GM19043 (cell line): ENCODE results near the gene PRKAR1A.
"Not testable (repeated sequence)": the region's sequence is repeated elsewhere in the genome, so short reads cannot be mapped to it uniquely, and the experiment has no call there.

ENCODE experiments used
- ATAC-seq: cut with Tn5 transposase; IDR thresholded peaks from one replicate; pipeline ENCODE4 v1.9.1; 2021; ENCODE audit warnings: low read depth; ENCODE audit not compliant: unreplicated experiment

PRKAR1A gene

GRCh38 chr17:68573338-68573737 is 61.1 kb downstream of the PRKAR1A start:
- ATAC-seq: no peak

DNA sequence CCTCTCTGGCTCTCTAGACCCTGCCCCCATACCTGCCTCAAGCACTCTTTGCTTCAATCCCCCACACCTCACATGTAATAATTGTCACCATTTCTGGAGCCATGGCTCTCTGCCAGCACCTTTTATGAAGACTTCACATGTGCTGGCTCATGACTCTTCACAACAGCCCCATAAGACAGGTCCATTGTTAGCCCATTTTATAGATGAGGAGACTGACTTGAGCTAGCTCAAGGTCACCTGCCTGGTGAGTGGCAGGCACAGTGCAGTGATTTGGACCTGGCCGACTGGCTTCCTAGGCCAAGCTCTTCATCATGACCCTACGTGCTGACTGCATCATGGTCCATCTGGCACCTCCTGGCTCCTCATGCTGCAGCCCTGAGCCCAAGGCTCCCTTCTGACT is 63.9 kb downstream of the PRKAR1A start:
- no peak for ATAC-seq

- no peak for ATAC-seq
These were observed 64.7 kb downstream of the PRKAR1A start for GRCh38 chr17:68576811-68577496.

GRCh38 chr17:68577497-68577821 is 65.2 kb downstream of the PRKAR1A start:
- ATAC-seq: no peak

GRCh38 chr17:68578236-68578635 is 66.0 kb downstream of the PRKAR1A start:
- ATAC-seq: no peak

- ATAC-seq: no peak
These were observed 67.1 kb downstream of the PRKAR1A start for GRCh38 chr17:68579194-68579927.

- ATAC-seq: no peak
These were observed 68.1 kb downstream of the PRKAR1A start for GRCh38 chr17:68580236-68580770.

GRCh38 chr17:68581863-68582645 is 69.8 kb downstream of the PRKAR1A start:
- no peak for ATAC-seq

DNA sequence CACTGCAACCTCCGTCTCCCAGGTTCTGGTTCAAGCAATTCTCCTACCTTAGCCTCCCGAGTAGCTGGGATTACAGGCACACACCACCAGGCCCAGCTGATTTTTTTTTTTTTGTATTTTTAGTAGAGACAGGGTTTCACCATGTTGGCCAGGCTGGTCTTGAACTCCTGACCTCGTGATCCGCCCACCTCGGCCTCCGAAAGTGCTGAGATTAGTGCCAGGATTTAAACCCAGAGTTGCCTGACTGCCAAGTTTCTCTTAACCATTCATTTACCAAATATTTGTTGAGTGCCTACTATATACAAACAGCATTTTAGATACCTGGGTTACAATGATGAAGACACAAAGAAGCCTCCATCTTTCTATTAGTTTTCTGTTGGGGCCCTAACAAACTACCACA is 70.6 kb downstream of the PRKAR1A start:
- not testable (repeated sequence) for ATAC-seq

DNA sequence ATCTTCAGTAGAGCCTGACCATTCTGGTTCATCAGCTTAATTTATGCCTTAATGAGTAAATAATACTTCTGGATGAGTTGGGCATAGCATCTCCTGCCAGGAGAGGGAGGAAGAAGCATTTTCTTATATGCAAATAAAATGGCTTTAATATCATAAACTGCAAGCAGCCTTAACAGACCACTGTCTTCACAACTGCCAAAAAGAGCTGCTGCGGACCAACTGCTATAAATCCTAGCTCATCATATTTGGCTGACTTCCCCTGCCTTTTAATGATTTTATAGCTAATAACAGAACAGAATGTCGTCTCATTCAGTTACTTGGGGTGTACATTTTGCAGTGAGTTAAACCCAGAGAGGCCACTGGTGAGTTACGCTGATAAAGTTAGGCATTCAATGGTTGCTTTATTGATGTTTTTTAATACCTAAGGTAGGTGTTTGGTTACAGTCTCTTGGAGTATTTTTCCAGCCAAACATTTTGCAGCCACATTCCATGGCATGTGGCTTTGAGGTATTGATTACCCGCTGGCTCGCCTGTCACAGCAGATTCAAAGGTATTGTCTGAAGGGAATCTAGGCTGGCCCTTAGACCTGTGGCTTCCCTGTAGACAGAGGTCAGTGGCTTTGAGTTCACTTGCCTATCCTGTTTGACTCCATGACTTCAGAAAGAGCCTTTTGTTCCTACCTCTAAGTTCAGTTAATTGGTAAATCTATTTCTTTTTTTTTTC is 72.5 kb downstream of the PRKAR1A start:
- ATAC-seq: no peak

DNA sequence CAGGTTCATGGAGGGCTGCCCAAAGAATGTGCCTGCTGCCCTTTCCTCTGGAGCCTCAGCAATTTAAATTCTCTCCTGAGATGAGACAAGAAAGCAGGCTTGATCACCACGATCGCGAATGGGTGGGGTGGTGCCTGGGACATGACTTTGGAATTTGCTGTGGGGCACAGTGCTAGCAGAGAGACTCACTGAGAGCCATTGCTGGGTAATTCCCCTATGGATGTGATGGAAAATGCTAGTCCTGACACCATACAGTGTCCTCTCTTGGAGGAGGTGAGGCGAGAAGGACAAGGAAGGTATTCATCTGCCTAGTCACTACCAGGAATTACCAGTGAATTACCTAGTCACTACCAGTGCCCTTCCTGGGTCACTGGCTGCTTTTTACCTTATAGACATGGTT is 73.4 kb downstream of the PRKAR1A start:
- ATAC-seq: no peak

- no peak for ATAC-seq
These were observed 74.8 kb downstream of the PRKAR1A start for GRCh38 chr17:68587026-68587425.

DNA sequence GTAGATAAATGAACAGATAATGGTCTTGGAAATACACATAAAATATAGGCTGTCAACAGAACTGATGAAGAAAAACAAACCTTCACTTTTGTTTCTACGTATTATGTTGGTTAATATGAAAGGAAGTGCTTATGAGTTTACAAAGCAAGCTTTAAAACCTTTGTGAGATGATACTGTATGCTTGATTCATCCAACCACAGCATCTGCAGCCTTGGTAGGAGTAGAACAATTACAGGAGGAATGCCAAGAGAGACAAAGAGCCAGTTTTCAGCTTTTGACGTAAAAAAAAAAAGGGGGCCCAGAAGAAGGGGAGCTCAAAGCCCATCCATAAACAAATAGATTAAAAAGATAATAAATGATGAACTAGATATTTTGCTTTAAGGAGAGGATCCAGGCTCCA is 75.6 kb downstream of the PRKAR1A start:
- ATAC-seq: no peak

DNA sequence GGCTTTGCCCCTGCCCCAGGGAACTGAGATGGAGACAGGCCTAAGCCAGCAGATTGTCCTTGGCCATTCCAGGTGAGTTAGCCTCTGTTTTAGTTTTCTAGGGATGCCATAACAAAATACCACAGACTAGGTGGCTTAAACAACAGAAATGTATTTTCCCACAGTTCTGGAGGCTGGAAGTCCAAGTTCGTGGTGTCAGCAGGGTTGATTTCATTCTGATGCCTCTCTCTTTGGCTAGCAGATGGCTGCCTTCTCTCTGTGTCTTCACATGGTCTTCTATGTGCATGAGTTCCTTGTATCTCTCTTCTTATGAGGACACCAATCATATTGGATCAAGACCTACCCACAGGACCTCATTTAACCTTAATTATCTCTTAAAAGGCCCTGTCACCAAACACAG is 76.1 kb downstream of the PRKAR1A start:
- ATAC-seq: no peak

DNA sequence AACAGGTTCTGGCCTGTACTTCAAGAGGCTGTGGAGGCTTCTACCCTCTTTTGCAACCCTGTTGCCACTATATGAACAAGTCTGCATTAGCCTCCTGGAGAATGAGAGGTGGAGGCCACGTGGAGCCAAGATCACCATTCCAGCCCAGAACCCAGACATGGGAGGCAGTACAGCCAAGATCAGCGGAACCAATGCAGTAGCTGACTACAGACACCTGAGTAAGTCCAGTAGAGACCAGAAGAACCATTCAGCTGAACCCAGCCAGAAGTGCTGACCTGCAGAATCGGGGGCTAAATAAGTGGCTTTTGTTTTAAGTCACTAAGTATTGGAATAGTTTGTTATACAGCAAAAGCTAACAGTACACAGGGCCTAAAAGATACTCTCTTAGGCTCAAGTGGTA is 76.9 kb downstream of the PRKAR1A start:
- ATAC-seq: no peak

DNA sequence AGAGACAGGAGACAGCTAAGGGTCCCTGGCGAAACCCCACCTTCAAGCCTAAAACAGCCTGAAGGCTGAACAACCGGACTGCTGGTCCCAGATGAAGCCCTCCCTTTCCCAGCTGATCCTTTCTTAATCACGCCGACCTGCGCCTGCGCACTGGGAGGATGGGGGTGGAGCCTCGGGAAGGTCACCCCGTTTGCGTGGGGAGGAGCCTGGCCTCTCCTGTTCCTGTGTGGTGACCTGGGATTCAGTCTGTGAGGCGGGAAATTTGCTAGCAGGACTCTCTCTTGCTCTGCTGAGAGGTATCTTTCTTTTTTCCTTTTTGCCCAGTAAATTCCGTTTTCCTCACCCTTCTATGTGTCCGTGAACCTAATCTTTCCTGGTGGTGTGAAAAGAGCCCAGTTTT is 79.4 kb downstream of the PRKAR1A start:
- ATAC-seq: no peak

GRCh38 chr17:68592009-68592408 is 79.8 kb downstream of the PRKAR1A start:
- no peak for ATAC-seq

DNA sequence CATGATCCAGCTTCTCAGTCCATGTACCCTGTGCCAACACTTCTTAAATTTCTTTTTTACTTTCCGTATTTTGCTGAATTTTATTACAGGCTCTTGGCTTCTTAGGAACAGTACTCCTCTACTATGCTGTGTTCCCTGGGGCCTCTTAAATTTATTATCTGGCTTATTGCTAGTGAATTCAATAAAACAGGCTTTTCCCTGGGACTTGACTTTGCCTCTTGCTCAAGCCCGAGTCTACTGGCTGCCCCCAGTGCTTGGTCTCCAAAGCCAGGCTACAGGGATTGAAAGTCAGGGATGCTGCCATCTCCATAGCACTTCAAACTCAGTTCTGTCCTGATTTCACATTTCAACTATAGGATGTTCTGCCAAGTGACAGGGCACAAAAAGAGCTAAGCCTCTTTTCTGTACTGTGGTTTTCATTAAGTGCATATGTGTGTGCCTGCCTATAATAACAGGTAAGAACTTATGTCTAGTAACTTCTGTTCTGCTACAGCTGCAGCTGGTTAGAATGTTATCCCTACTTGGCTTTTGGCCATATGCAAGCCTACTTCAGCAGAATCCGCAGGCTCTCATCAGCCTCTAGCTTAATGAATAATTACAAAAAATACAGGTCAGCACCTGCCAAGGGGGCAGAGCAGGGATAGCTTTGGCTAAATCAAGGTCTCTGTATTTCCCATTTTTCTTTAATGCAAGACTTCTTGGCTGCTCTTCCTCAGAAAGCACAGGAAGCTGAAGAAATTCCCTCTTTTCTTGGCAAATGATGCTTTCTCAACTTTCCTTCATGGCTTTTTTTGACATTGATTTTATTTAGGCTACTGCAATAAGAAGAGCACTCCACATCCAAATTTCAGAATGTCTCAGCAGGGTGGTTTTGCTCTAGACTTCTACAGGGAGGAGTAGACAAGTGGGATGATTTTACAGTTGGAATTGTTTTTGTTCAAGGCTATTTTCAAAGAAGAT is 80.7 kb downstream of the PRKAR1A start:
- no peak for ATAC-seq

DNA sequence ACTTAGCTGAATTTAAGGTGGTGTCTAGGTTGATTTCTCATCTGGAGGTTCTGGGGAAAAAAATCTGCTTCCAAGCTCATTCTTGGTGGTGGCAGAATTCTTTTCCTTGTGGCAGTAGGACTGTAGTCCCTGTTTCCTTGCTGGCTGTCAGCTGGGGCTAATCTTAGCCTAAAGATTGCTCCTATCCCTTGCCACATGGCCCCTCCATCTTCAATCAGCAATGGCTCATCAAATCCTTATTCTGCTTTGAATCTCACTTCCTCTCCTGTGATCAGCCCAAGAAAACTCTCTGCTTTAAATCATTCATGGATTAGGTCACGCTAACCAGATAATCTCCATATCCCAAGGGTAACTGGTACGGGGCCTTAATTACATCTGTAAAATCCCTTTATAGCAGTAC is 82.3 kb downstream of the PRKAR1A start:
- ATAC-seq: no peak

- no peak for ATAC-seq
These were observed 83.3 kb downstream of the PRKAR1A start for GRCh38 chr17:68595496-68595895.
